ENCODE measurements around the gene NANOS3. TPM values are rescaled to one million over a fixed set of nuclear protein-coding genes. Genes with fewer than 3 reads are reported as not detected.
A peak's percentile ranks its signal among the peaks of the same experiment; 100 is the strongest.

The NANOS3 gene
- total and polyA plus RNA-seq, 9 of the 15 experiments (the other 6 are each of a cell fraction or from before 2014, with no cell fraction given): not detected

DNA sequence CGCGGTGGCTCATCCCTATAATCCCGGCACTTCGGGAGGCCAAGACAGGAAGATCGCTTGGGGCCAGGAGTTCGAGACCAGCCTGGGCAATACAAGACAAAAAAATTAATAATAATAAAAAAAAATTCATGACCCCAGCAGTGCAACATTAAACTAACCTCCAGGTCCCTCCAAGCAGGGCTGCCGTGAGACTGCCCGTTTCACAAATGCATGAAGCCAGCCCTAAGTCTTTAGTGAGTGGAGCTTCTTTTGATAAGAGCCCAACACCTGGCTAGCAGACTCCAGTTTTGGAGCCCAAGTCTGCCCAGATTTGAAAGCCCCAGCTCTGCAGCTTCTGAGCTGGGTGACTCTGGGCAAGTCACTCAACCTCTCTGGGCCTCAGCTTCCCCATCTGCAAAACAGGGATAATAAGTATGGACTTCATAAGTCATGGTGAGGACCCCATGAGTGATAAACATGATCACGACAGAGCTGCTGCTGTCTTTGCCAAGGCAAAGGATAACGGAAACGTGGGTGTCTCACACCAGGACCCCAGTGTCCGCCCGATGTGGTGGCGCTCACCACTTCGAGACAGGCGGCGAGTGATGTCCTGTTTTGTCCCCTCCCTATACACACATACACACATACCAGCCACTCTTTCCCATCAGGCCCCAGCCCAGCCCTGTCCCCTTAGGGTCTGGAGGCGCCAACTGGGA is 38.4 kb upstream of the NANOS3 start (continued):
- no peak for TF ChIP-seq ZNF165 (CRISPR knock-in tag; IDR thresholded peaks at IDR 0.05; ENCODE audit: borderline replicate concordance)
- TF ChIP-seq, protein P1, sequence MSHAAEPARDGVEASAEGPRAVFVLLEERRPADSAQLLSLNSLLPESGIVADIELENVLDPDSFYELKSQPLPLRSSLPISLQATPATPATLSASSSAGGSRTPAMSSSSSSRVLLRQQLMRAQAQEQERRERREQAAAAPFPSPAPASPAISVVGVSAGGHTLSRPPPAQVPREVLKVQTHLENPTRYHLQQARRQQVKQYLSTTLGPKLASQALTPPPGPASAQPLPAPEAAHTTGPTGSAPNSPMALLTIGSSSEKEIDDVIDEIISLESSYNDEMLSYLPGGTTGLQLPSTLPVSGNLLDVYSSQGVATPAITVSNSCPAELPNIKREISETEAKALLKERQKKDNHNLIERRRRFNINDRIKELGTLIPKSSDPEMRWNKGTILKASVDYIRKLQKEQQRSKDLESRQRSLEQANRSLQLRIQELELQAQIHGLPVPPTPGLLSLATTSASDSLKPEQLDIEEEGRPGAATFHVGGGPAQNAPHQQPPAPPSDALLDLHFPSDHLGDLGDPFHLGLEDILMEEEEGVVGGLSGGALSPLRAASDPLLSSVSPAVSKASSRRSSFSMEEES (CRISPR knock-in tag; IDR thresholded peaks at IDR 0.05): no peak
- TF ChIP-seq, protein P2, sequence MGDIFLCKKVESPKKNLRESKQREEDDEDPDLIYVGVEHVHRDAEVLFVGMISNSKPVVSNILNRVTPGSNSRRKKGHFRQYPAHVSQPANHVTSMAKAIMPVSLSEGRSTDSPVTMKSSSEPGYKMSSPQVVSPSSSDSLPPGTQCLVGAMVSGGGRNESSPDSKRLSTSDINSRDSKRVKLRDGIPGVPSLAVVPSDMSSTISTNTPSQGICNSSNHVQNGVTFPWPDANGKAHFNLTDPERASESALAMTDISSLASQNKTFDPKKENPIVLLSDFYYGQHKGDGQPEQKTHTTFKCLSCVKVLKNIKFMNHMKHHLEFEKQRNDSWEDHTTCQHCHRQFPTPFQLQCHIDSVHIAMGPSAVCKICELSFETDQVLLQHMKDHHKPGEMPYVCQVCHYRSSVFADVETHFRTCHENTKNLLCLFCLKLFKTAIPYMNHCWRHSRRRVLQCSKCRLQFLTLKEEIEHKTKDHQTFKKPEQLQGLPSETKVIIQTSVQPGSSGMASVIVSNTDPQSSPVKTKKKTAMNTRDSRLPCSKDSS (IDR thresholded peaks at IDR 0.05; ENCODE audit: low read depth, partially characterized antibody): no peak
- TF ChIP-seq, protein P3, sequence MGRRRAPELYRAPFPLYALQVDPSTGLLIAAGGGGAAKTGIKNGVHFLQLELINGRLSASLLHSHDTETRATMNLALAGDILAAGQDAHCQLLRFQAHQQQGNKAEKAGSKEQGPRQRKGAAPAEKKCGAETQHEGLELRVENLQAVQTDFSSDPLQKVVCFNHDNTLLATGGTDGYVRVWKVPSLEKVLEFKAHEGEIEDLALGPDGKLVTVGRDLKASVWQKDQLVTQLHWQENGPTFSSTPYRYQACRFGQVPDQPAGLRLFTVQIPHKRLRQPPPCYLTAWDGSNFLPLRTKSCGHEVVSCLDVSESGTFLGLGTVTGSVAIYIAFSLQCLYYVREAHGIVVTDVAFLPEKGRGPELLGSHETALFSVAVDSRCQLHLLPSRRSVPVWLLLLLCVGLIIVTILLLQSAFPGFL (CRISPR knock-in tag; IDR thresholded peaks at IDR 0.05): no peak
- no peak for TF ChIP-seq E2F6 (IDR thresholded peaks at IDR 0.05; ENCODE audit: borderline replicate concordance in 1 of 2, extremely low read depth in 1 of 2, insufficient read depth in 1 of 2, insufficient read length in 1 of 2, low read depth in 1 of 2, low read length in 1 of 2, poor library complexity in 1 of 2, severe bottlenecking in 1 of 2)
- no peak for TF ChIP-seq GTF2F1 (IDR thresholded peaks at IDR 0.05; ENCODE audit: low read depth, low read length)
- TF ChIP-seq, protein P4, sequence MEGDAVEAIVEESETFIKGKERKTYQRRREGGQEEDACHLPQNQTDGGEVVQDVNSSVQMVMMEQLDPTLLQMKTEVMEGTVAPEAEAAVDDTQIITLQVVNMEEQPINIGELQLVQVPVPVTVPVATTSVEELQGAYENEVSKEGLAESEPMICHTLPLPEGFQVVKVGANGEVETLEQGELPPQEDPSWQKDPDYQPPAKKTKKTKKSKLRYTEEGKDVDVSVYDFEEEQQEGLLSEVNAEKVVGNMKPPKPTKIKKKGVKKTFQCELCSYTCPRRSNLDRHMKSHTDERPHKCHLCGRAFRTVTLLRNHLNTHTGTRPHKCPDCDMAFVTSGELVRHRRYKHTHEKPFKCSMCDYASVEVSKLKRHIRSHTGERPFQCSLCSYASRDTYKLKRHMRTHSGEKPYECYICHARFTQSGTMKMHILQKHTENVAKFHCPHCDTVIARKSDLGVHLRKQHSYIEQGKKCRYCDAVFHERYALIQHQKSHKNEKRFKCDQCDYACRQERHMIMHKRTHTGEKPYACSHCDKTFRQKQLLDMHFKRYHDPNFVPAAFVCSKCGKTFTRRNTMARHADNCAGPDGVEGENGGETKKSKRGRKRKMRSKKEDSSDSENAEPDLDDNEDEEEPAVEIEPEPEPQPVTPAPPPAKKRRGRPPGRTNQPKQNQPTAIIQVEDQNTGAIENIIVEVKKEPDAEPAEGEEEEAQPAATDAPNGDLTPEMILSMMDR (IDR thresholded peaks at IDR 0.05 in 2 of 3, conservative IDR thresholded peaks at IDR 0.05 in 1 of 3; ENCODE audit: insufficient read depth in 2 of 3, low read depth in 1 of 3, low read length in 3 of 3): no peak
- TF ChIP-seq ZNF146 (CRISPR knock-in tag; IDR thresholded peaks at IDR 0.05; ENCODE audit: unreplicated experiment): no peak
- TF ChIP-seq HINFP (tag; conservative IDR thresholded peaks at IDR 0.05; ENCODE audit: low read depth): no peak
- no peak for TF ChIP-seq ILK (tag; IDR thresholded peaks at IDR 0.05; ENCODE audit: borderline replicate concordance, low read depth)
- TF ChIP-seq LARP7 (IDR thresholded peaks at IDR 0.05): no peak
- TF ChIP-seq BRCA1 (IDR thresholded peaks at IDR 0.05): no peak
- 0 out of 2 replicates have a peak, but pooled peaks have one; percentile 41 for TF ChIP-seq BRCA1 (CRISPR knock-in tag; IDR thresholded peaks at IDR 0.05)
- TF ChIP-seq, protein P5, sequence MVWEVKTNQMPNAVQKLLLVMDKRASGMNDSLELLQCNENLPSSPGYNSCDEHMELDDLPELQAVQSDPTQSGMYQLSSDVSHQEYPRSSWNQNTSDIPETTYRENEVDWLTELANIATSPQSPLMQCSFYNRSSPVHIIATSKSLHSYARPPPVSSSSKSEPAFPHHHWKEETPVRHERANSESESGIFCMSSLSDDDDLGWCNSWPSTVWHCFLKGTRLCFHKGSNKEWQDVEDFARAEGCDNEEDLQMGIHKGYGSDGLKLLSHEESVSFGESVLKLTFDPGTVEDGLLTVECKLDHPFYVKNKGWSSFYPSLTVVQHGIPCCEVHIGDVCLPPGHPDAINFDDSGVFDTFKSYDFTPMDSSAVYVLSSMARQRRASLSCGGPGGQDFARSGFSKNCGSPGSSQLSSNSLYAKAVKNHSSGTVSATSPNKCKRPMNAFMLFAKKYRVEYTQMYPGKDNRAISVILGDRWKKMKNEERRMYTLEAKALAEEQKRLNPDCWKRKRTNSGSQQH (CRISPR knock-in tag; IDR thresholded peaks at IDR 0.05): no peak
